ENCODE data around the gene EPN2.

EPN2 gene

DNA sequence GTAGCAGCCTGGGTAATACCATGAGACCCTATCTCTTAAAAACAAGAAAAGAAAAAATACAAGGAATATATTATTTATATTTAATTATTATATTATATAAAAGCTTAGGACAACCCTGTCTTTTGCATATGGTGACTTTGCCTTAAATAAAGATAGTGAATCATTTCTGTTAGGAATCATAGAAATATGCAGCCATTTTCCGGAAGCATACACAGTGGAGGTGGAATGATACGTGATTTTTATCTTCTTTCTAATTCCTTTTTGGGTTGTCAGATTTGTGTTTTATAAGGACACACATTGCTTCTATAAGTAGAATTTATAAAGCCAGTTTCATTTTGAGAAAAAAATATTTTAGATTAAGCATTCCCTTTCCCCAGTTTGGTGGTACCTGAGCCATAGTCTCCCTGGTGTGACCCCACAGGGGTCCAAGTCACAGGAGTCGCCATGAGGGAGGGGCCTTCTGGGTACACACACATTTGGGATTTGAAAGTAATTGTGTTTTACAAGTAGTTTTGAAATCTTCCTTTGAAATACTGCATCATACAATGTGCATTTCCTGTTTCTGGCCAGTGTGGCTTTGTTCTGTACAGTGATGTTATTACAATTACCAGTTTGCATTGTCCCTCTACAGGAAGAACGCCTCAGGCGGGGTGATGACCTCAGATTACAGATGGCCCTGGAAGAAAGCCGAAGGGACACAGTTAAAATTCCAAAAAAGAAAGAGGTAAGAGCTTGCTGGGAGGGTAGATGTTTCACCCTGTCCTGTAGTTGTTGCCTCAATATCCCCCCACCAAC, 74.5 kb downstream of the EPN2 start:
- DNase-seq (ENCODE audit: low spot score), result no peak

DNA sequence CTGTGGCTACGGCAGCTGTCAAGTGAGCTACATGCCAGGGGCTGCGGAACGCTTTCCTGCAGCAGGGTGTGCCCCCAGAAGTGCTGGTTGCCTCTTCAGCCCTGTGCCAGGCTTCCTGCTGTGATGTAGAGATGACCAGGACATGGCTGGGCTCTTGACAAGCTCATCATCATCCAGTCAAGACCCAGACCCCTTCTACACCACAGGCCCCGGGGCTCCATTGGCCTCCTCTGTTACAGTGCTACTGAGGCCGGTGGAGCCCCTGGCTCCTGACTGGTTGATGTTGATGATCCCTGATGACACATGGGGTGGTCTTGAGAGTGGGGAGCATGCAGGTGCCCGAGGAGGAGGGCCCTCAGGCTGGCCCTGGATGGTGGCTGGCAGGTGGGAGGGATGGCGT, 75.2 kb downstream of the EPN2 start:
- DNase-seq (ENCODE audit: low spot score), result no peak

DNA sequence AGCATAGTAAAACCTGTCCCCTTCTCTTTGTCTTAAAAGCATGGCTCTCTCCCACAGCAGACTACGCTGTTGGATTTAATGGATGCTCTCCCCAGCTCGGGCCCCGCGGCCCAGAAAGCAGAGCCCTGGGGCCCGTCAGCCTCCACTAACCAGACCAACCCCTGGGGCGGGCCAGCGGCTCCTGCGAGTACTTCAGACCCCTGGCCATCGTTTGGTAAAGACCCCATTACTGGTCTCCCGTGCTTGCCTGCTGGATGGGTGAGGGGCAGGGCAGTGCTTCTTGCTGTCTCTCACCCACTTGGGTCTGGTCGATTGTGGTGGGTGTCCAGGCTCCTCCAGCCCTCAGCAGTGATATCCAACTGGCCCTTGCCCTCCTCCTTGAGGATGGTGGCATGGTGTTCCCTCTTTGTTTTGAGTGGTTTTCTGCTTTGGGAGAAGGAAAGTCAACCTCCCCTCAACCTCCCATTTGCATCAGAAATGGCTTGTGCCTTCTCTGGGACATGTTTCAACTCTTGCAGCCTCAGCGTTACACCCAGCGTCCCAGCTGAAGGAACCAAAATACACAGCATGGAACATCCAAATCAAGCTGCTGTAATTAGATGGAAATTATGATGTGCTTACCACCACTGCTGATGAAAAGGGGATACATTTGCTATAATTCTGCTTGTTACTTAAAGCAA, 76.0 kb downstream of the EPN2 start:
- no peak for DNase-seq (ENCODE audit: low spot score)

DNA sequence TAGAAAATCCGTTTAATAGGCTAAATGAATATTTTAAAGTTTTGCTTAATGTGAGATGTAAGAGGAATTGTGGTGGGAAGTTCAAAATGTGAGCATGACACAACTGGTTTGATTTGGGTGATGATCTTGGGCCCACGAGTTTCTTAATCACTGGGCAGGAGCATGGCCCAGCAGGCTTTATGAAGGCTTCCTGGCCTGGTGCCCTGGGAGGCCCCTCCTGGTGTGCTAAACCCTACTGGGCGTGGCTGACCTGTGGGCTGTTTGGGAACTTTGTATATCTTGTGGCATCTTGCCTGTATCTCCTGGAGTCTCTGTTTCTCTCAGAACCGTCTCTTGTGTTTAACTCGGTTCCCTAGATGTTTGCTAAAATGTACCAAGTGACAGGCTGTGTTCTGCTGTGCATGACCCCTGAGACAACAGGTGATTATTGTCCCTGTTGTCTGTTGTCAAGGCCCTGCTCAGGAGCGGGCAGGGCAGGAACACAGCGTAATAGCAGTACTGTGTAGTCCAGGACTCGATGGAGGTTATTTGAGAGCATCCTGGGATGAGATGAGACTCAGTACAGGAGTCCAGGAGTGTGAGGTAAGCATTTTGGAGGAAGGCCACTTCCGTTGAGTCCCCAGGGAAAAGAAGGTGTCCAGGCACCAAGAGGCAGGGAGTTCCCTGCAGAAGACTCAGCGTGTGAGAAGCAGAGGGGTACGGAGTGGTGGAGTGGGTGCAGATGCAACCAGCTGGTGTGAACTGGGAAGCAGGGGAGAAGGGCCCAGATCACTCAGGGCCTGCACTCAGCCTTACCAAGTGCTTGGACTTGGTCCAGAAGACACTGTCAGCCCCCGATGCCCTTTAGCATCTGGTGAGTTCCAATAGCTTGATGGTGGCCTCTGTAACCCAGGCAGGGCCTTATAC, 76.8 kb downstream of the EPN2 start:
- no peak for DNase-seq (ENCODE audit: low spot score)

DNA sequence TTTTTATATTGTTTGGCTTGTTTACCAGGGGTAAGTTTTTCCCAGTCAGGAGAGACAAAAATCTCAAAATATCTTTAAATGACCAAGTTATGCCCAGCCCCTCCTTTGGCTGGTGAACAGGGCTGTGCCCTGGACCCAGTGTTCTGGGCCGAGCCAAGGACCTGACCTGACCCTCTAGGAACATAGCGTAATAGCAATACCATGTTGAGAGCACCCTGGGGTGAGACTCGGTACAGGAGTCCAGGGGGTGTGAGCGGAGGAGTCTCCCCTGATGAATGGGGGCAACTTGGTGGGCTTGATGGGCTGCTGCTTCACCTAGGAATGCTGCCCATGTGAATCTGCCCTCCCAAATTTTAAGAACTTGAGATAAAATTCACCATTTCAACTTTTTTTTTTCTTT, 77.9 kb downstream of the EPN2 start:
- DNase-seq (ENCODE audit: low spot score), result no peak

DNA sequence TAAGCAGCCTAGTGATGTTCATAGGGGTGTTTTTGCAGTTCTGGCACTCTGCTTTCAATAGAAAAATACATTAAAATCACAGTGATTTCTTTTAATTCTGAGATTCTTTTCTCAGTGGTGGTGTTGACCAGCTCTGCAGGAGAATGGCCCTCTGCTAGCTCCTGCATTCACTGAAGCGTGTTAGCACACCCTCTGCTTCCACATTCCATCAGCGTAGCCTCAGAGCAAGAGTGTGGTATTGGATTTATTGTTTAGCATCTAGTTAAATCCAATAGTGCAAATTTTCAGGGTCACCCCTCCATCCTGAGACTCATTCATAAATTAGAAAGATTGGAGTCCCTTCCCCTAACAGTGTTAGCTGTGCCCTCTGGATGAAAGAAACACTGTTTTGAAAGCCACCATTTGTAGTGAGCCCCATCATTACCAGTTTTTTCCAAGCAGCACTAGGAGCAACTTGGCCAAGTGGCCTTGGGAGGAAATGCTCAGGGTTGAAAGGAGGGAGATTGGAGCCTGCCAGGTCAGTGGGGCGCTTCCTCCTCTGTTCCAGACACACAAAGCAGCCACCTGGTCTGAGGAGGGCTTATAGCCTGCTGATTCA, 79.7 kb downstream of the EPN2 start:
- no peak for DNase-seq (ENCODE audit: low spot score)

DNA sequence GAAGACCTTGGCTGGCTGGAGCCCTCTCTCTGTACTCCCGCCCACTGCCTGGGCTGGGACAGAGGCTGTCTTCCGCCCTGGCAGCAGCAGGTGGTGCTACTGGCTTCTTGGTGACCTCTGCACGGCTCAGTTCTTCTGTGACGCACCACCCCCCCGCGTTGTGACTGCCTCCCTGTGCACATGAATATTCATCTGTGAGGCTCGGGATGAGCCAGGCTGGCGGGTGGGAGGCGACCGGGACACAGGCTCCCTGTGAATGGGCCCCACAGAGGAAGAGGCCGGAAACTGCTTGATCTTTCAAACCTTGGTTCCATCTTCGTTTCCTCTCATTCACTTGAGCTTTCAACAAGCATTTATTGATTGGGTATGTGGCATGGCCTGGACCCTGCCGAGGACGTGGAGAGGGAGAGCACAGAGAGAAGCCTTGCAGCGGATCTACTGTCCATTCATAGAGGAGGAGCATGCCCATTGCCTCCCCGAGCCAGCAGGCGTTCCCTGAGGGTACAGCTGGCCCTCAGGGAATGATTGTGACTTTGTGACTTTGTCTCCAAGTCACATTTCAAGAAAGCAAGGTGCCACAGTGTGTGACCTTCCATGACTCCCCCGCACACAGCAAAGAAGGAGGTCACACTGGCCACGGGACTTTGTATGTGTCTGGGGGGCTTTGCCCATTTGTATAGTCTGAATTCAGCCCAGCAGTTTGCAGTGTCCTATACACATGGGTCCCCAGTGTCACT, 80.4 kb downstream of the EPN2 start:
- DNase-seq (ENCODE audit: low spot score), result peak; percentile 57

DNA sequence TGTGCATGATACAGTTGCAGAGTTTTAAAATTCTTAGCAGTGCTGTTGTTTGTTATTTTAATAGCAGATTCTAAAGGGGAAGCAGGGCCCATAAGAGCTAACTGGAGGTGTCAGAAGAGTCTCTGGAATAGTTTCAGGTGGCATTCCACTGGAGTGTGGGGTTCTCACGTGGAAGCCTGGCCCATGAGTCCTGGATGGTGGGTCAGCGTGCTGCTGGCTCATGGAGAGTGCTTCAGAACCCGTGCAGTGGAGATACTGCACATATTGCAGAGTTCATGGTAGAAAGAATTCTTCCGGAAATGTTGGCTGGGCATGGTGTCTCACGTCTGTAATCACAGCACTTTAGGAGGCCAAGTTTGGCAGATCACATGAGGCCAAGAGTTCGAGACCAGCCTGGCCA, 81.4 kb downstream of the EPN2 start:
- no peak for DNase-seq (ENCODE audit: low spot score)

DNA sequence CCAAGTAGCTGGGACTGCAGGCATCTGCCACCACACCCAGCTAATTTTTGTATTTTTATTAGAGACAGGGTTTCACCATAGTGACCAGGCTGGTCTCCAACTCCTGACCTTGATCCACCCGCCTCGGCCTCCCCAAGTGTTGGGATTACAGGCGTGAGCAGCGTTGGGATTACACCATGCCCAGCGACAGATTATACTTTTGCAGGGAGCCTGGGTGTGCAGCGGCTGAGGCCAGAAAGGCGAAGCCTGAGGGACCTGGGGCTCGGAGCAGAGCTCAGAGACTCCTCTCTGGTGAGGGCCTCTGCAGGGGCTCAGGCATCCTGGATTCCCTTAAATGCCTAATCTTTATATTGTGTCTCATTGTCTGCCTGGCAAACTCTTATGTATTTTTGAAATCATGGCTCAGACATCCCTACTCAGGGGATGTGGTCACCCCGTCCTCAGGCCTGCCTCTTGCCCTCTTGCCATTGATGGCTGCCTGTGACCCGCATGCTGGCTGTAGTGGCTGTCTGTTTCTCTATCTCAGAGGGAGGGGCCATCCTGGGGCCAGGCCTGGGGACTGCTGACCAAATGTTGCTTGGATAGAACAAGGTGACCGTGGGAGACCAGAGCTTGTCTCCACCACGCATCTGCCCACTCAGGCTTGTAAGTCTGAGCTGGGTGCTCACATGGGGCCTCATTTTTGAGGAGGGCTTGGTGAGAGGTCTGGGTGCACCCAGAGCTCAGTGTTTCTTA, 82.8 kb downstream of the EPN2 start:
- DNase-seq (ENCODE audit: low spot score), result no peak

DNA sequence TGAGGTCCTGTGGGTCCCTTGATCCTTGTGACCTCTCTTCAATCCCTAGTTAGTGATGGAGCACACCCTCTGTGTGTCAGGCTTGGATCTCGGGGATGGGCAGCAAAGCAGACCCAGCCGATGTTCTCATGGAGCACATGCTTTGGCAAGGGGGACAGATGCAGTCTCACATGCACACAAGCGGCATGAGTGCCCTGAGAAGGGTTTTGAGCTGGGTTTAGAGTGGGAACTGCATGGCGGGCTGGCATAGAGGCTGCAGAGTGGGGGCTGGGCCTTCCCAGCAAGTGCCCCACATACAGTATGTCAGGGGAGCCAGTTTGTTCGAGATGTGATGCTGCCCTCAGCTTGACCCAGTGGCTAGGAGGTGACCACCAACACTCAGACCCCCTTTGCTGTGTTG, 83.7 kb downstream of the EPN2 start:
- no peak for DNase-seq (ENCODE audit: low spot score)

DNA sequence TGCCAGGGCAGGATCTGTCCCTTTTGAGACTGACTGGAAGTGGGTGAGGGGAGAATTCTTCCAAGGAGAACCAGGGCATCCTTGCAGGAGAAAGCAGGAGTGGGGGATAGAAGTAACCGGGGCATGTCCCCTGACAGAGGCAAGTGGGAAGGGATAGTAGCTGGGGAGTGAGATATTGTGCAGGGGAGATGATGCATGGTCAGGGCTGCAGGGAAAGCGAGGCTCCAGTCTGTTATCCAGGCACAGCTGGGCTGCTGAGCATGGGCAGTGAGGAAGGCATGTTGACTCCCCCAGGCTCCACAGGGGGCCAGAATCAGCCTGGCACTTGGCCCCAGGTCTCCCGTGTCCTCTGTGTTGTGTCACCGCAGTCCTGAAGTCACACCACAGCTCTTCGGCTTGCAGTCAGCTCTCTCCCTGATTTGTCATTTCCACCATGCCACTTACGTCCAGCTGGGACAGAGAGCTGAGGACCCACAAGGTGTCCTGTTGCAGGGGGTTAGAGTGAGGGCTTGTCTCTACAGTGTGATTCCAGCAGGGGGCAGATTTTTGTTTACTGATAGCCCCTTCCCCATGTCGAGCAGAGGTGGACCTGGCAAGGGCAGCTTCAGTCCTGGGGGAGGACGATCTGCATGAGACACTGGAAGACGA, 84.4 kb downstream of the EPN2 start:
- no peak for DNase-seq (ENCODE audit: low spot score)

DNA sequence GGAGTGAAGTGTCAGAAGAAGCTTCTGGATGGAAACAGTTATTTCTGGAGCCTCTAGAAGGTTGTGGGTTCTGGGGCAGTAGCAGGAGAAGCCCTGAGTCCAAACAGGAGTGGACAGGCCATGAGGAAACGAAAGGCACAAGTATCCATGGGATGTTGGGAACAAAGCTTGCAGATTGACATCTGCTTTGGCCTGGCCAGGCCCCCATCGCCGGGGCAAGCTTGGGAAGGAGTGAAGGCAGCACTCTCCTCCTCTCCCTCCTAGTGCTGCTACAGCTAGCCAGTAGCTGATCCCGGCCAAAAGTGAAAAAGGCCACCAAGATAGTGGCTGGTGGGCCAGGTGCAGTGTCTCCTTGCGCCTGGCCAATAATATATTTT, 85.0 kb downstream of the EPN2 start:
- no peak for DNase-seq (ENCODE audit: low spot score)

DNA sequence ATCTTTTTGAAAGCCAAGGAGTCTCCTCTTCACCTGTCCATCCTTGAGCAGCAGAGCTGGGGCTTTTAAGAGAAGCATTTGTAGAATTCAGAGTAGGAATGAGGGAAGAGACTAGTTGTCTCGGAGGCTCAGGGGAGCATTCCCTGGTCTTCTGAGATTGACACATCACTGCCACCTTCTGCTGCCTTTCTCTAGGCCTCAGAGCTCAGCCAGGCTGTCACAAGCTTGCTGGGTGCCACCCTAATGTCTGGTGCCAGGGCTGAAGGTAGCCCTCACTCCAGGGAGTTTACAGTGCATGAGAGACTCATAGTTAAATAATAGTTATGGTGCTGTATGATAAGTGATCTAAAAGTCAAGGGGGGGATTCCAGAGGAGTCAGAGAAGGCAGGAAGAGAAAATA, 85.7 kb downstream of the EPN2 start:
- DNase-seq (ENCODE audit: low spot score), result no peak

DNA sequence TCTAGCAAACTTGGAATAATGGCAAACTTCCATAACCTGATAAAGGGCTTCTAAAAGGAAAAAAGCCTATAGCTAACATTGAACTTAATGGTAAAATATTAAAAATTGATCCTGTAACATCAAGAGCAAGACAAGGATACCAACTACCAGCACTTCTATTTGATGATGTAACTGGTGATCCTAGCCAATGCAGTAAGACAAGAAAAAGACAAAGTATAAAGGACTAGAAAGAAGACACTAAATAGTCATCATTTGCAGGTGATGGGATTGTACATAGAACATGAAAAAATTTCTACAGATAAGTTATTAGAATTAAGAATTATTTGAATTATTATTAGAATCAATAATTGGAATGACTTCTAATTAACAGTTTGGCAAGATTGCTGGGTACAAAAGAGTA, 88.4 kb downstream of the EPN2 start:
- DNase-seq (ENCODE audit: low spot score), result no peak

DNA sequence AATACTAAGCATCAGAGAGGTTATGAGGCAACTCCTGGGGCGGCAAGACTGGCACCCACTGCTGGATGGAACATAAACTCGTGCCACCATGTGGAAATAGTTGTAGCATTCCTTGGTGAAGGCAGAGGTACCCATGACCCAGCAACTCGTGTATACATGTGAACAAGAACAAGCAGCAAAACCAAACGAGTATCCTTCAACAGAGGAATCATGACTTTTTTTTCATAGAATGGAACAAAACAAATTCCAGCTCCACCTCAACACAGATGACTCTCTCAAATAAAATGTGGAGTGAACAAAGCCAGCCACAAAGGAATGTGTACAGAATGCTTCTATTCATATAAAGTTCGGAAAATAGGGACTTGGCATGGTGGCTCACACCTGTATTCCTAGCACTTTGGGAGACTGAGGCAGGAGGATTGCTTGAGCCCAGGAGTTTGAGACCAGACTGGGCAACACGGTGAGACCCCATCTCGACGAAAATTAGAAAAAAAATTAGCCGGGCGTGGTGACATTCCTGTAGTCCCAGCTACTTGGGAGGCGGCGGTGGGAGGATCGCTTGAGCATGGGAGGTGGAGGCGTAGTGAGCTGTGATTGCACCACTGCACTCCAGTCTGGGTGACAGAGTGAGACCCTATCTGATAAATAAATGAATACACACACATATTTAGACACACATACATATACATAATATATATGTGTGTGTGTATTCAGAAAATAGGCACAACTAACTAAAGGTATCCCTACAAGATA, 90.0 kb downstream of the EPN2 start:
- peak; percentile 64 for DNase-seq (ENCODE audit: low spot score)

DNA sequence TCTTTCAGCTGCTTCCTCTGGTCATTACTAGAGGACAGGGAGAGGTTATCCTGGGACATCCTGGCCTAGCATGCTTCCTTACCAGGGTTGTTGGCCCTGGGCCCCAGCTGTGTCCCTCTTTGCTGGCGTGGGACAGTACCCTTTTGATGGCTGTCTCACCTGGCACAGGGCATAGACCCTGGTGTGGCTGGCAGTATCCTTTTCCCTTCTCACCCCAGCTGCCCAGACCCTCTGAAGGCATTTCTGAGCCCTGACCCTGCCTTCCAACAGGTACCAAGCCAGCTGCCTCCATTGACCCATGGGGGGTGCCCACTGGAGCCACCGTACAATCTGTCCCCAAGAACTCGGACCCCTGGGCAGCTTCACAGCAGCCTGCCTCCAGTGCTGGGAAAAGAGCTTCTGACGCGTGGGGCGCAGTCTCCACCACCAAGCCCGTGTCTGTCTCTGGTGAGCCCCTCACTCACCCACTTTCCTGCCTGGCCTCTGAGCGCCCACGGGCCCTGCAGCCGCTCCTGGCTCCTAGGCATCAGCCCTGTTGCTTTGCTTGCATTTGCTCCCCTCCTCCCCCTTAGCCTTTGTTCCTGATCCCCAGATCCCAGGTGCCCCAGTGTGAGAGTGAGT, 91.4 kb downstream of the EPN2 start:
- DNase-seq (ENCODE audit: low spot score), result no peak

DNA sequence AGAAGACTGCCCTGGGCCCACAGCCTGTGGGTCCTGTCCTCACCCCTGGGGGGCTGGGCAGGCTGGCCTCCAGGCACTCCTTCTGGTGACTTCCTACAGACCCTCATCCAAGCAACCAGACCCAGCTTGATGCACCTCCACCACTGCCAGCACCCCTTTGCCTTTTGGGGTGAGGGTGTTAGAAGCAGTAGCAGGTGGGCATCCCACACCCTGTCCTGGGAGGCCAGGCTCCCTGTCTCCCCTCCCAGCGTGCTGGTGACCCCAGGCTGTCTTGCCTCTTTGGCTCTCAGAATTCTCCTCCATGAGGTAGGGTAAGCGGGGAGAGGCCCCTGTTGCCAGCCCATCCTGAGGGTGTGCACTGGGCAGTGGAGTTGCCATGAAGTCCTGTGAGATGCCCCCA, 92.0 kb downstream of the EPN2 start:
- no peak for DNase-seq (ENCODE audit: low spot score)

DNA sequence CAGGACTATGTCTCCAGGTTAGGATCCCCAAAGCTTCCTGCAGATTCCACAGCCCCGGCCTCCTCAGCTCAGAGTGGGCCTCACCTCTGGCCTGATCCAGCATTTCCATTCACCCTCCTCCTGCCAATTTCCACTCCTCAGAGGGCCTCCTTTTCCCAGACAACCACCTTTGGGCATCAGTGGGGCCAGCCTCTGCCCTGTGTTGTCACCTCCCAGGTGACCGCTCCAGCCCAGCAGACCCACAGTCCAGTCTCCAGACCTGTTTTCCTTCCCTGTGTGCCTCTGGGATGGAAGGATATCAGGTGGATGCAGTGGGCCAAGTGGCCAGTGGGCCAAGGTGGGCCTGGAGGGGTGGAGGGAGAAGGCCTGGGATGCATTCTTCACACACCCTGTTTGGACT, 92.7 kb downstream of the EPN2 start:
- no peak for DNase-seq (ENCODE audit: low spot score)

DNA sequence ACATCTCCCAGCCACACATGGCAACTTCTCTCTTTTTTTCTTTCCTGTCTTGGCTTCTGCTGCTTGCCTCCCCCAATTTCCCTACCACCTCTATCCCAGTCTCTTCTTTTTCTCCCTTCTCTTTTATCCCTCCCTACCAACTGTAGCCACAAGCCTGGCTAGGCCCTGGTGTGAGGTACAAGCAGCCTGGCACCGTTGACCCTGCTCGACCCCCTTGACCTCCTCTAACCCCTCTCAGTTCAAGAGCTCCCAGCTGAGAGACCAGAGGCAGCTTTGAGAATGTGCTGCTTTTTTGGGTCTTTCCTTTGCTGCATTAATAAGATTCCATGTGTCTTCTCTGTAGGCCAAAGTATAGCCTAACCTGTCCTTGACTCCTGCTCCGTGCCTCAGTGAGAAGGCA, 93.1 kb downstream of the EPN2 start:
- no peak for DNase-seq (ENCODE audit: low spot score)
